ENCODE measurements around the gene MRC2. TPM values are rescaled to one million over a fixed set of nuclear protein-coding genes. Genes with fewer than 3 reads are reported as not detected.

MRC2 gene
- total and polyA plus RNA-seq, 9 of the 15 experiments (the other 6 are each of a cell fraction or from before 2014, with no cell fraction given): 0.28 to 11.5 (median 6.6) TPM

GRCh38 chr17:62665599-62665998, 38.1 kb downstream of the MRC2 start:
- H4K20me1 ChIP-seq (replicated peaks; ENCODE audit: control insufficient read depth, insufficient read depth, low read length): no peaks in the 10 kb centered on the region
- no peak overlapping the region for H3K4me3 ChIP-seq
- ATAC-seq (no peak), DNase-seq (ENCODE audit: extremely low read depth in 1 of 4, low spot score in 3 of 4) (no peak), FAIRE-seq (no peak)
- H3K9me3 ChIP-seq (replicated peaks; ENCODE audit: control insufficient read depth, insufficient read depth, low read depth, low read length): no peaks in the 10 kb centered on the region
- H3K27me3 ChIP-seq (ENCODE audit: control insufficient read depth in 2 of 2, insufficient read depth in 2 of 2, low read length in 2 of 2): peaks cover 3 to 11% of the 10 kb centered on the region in 2 experiments; a peak in 3 of 5 replicates
- H2AFZ ChIP-seq (ENCODE audit: low read depth, low read length): no peak overlapping the region
- no peak overlapping the region for H3K9ac ChIP-seq (ENCODE audit: insufficient read depth in 1 of 2, low read depth in 2 of 2, low read length in 2 of 2)
- WGBS (ENCODE audit: insufficient coverage, low coverage, missing lambda C conversion rate): 12% methylated on average over 3 of the region's 3 CpGs
- no peak overlapping the region for H3K27ac ChIP-seq (ENCODE audit: extremely low read depth, low read depth, low read length)
- CTCF ChIA-PET (ENCODE audit: low intra/inter-chr PET ratio): no interaction called here
- no peaks in the 10 kb centered on the region for H3K79me2 ChIP-seq (ENCODE audit: control insufficient read depth, insufficient read depth, low read length)
- in situ Hi-C loops (cut with MboI) (no loop called here), intact Hi-C loops (cut with micrococcal nuclease) (no loop called here)
- no peak overlapping the region for H3K4me2 ChIP-seq (ENCODE audit: insufficient read depth, low read length)
- no TSS peak for BruUV-seq (replicated peaks)
- TF ChIP-seq TBL1XR1 (IDR thresholded peaks at IDR 0.05; ENCODE audit: low read length in 2 of 2) (no peak), PML (IDR thresholded peaks at IDR 0.05; ENCODE audit: low read length) (no peak), ZNF586 (CRISPR knock-in tag; conservative IDR thresholded peaks at IDR 0.05) (no peak), ZBTB7A (IDR thresholded peaks at IDR 0.05; ENCODE audit: borderline replicate concordance, control insufficient read depth, low read depth, low read length) (no peak)
- TF ChIP-seq, protein P1, sequence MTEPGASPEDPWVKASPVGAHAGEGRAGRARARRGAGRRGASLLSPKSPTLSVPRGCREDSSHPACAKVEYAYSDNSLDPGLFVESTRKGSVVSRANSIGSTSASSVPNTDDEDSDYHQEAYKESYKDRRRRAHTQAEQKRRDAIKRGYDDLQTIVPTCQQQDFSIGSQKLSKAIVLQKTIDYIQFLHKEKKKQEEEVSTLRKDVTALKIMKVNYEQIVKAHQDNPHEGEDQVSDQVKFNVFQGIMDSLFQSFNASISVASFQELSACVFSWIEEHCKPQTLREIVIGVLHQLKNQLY (CRISPR knock-in tag; conservative IDR thresholded peaks at IDR 0.05): no peak
- no peaks in the 10 kb centered on the region for H3K36me3 ChIP-seq (ENCODE audit: control insufficient read depth, insufficient read depth, low read length)
- peaks cover 0 to 29% of the 10 kb centered on the region in 2 experiments; a peak in 2 of 5 replicates for H3K4me1 ChIP-seq (replicated peaks in 1 of 2; ENCODE audit: control insufficient read depth in 2 of 2, insufficient read depth in 2 of 2, low read length in 2 of 2)
- POLR2A ChIA-PET: no interaction called here
- H3K9me1 ChIP-seq (ENCODE audit: control insufficient read depth, insufficient read depth, low read length): no peaks in the 10 kb centered on the region

Measured in K562 (cell line).